Choroid plexus epithelial cell (primary cell): Measurements from ENCODE around the gene GALNT10.
A peak's percentile ranks its signal among the peaks of the same experiment; 100 is the strongest.
"Not testable (repeated sequence)": the region's sequence is repeated elsewhere in the genome, so short reads cannot be mapped to it uniquely, and the experiment has no call there.

ENCODE experiments used
- DNase-seq: peaks from one replicate; pipeline ENCODE4 v3.0.0-alpha.2; 2010; ENCODE audit warnings: low read depth
- H3K4me3 ChIP-seq: 2 replicates; pipeline ENCODE4 v1.5.1; 2011; ENCODE audit warnings: low read depth, mild to moderate bottlenecking, control low read depth, low read length, moderate library complexity
- TF ChIP-seq, protein P1 (sequence below): conservative IDR thresholded peaks from 2 replicates; pipeline ENCODE4 v1.5.1; 2011; ENCODE audit warnings: low read depth, mild to moderate bottlenecking, control low read depth, inconsistent platforms, low read length, moderate library complexity

Gene GALNT10

DNA sequence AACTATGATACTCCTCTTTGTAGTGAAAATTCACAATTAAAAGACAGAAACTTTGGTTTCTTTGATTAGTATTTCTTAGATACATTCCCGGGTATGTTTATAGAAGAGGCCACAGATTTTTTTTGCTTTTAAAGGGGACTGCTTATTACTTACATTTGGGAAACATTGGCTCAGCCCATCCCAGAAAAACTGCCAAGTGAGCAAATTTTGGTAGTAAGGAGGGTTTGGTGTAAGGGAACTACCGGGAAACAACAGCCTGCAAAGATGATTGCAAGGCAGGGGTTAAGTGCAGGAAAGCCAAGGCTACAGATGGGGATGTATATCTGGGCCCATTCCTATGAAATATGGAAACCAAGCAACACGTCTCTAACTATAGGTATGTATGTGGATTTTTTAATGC is 166.4 kb downstream of the GALNT10 start:
- H3K4me3 ChIP-seq: no peak overlapping the region
- no peak for DNase-seq
- TF ChIP-seq, protein P1, sequence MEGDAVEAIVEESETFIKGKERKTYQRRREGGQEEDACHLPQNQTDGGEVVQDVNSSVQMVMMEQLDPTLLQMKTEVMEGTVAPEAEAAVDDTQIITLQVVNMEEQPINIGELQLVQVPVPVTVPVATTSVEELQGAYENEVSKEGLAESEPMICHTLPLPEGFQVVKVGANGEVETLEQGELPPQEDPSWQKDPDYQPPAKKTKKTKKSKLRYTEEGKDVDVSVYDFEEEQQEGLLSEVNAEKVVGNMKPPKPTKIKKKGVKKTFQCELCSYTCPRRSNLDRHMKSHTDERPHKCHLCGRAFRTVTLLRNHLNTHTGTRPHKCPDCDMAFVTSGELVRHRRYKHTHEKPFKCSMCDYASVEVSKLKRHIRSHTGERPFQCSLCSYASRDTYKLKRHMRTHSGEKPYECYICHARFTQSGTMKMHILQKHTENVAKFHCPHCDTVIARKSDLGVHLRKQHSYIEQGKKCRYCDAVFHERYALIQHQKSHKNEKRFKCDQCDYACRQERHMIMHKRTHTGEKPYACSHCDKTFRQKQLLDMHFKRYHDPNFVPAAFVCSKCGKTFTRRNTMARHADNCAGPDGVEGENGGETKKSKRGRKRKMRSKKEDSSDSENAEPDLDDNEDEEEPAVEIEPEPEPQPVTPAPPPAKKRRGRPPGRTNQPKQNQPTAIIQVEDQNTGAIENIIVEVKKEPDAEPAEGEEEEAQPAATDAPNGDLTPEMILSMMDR: no peak

- TF ChIP-seq, protein P1: no peak
- no peak for DNase-seq
Observed at GRCh38 chr5:154358516-154359220, 168.1 kb downstream of the GALNT10 start.

GRCh38 chr5:154359221-154359573 is 168.7 kb downstream of the GALNT10 start:
- no peak for DNase-seq
- no peak overlapping the region for H3K4me3 ChIP-seq
- TF ChIP-seq, protein P1: no peak

More at GRCh38 chr5:154358516-154359220, 168.1 kb downstream of the GALNT10 start:
- H3K4me3 ChIP-seq: no peak overlapping the region

GRCh38 chr5:154360241-154360640 is 169.7 kb downstream of the GALNT10 start:
- DNase-seq: peak; percentile 87
- not testable (repeated sequence) for H3K4me3 ChIP-seq

DNA sequence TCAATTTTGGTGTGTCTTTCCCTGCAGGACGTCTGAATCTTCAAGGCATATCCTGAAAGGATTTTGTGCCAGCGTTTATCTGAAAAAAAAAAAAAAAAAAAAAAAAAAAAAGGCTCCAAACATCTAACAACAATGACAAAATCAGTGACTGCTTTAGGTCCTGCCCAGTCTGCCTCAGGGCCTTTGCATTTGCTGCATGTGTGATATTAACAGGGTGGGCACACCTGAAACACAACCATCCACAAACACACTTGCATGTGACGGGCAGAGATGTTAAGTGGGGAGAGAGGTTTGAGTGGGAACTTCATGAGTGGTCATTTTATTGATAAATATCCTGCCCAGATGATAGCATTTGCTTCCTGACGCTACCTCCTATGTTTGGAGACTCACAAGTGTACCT is 172.9 kb downstream of the GALNT10 start:
- no peak overlapping the region for H3K4me3 ChIP-seq
- TF ChIP-seq, protein P1: no peak
- no peak for DNase-seq

GRCh38 chr5:154364771-154365170 is 174.2 kb downstream of the GALNT10 start:
- TF ChIP-seq, protein P1: no peak
- H3K4me3 ChIP-seq: no peak overlapping the region
- DNase-seq: no peak

DNA sequence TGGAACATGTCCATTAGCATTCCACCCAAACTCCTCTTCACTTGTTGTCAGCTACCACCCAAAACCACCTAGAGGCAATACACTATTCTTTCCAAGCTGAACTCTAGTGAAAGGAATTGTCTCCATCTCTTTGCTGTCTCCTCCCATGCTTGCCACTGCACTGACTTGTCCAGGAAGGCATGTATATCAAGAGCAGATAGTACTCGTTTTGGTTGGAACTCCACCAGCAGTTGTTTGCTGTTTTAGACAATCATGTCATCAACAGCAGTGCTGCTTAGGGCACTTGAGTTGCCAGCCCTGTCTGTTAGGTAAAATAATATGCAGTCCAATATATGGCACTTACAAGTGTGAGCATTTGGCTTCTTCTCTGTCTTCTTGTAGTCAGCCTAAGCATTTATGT is 175.3 kb downstream of the GALNT10 start:
- H3K4me3 ChIP-seq: no peak overlapping the region
- TF ChIP-seq, protein P1: no peak
- peak; percentile 47 for DNase-seq
